IMR-90 (cell line): ENCODE results near the gene ST7. TPM values are rescaled to one million over a fixed set of nuclear protein-coding genes. Genes with fewer than 3 reads are reported as not detected.

Experiments
- ATAC-seq: fragments of 200-7000 bp; cut with Tn5 transposase; 2 replicates; pipeline ENCODE4 v1.9.1; 2020; ENCODE audit warnings: low read depth, mild to moderate bottlenecking, moderate library complexity
- BruUV-seq: library from RNA; stranded (reverse); fragments of 400-500 nt; replicated peaks from 2 replicates; lab custom pipeline; 2021; lab: Mats Ljungman, UMichigan
- CTCF ChIA-PET: fragments of 300-600 bp; formaldehyde crosslinking; extraction: SDS; loops from one replicate; lab custom pipeline; 2021; ENCODE audit warnings: antibody characterized with exemption; lab: Yijun Ruan, JAX
- POLR2A ChIA-PET: fragments of 300-600 bp; sonication (Branson Sonifier 250); formaldehyde crosslinking; loops from one replicate; lab custom pipeline; 2022; ENCODE audit warnings: antibody characterized with exemption; ENCODE audit not compliant: unreplicated experiment; lab: Charles Lee
- DNase-seq: peaks from one replicate; pipeline ENCODE4 v3.0.0; 2013
- H2AFZ ChIP-seq: replicated peaks from 2 replicates; pipeline ENCODE3; 2013; ENCODE audit warnings: low read length, mild to moderate bottlenecking; ENCODE audit not compliant: poor library complexity
- H2AK5ac ChIP-seq: 2 replicates; pipeline ENCODE4 v1.6.1; 2013; ENCODE audit warnings: low read depth, low read length, inconsistent platforms
- H2AK9ac ChIP-seq: replicated peaks from 2 replicates; pipeline ENCODE3; 2013; ENCODE audit warnings: mild to moderate bottlenecking, low read depth, low read length, moderate library complexity; ENCODE audit not compliant: poor library complexity
- H2BK120ac ChIP-seq: 2 replicates; pipeline ENCODE4 v1.6.1; 2013; ENCODE audit warnings: low read depth, low read length, inconsistent platforms
- H2BK15ac ChIP-seq: 3 replicates; pipeline ENCODE4 v1.6.1; 2013; ENCODE audit warnings: low read depth, low read length, inconsistent platforms
- H2BK20ac ChIP-seq: 2 replicates; pipeline ENCODE4 v1.6.1; 2013; ENCODE audit warnings: low read depth, mild to moderate bottlenecking, inconsistent platforms, low read length, moderate library complexity
- H2BK5ac ChIP-seq: 2 replicates; pipeline ENCODE4 v1.6.1; 2013; ENCODE audit warnings: mild to moderate bottlenecking, low read depth, low read length, inconsistent platforms; ENCODE audit not compliant: poor library complexity, severe bottlenecking
- H3K14ac ChIP-seq: replicated peaks from 2 replicates; pipeline ENCODE4 v1.6.1; 2013; ENCODE audit warnings: low read depth, low read length, inconsistent platforms
- H3K18ac ChIP-seq: 2 replicates; pipeline ENCODE4 v1.6.1; 2013; ENCODE audit warnings: low read depth, low read length, control low read depth
- H3K23ac ChIP-seq: 2 replicates; pipeline ENCODE4 v1.6.1; 2013; ENCODE audit warnings: low read depth, low read length, inconsistent platforms
- H3K27ac ChIP-seq: 2 replicates; pipeline ENCODE4 v1.5.1; 2013; ENCODE audit warnings: mild to moderate bottlenecking, control low read depth, low read length; ENCODE audit not compliant: insufficient read depth
- H3K27me3 ChIP-seq: 2 replicates; pipeline ENCODE4 v1.6.1; 2013; ENCODE audit warnings: low read length; ENCODE audit not compliant: control insufficient read depth, insufficient read depth
- H3K36me3 ChIP-seq: 2 replicates; pipeline ENCODE4 v1.6.1; 2013; ENCODE audit warnings: low read length, mixed read lengths; ENCODE audit not compliant: control insufficient read depth, insufficient read depth
- H3K4ac ChIP-seq: 2 replicates; pipeline ENCODE4 v1.6.1; 2013; ENCODE audit warnings: low read depth, low read length, inconsistent platforms
- H3K4me1 ChIP-seq: 2 replicates; pipeline ENCODE4 v1.6.1; 2013; ENCODE audit warnings: low read length, mixed read lengths; ENCODE audit not compliant: control insufficient read depth, insufficient read depth
- H3K4me2 ChIP-seq: 2 replicates; pipeline ENCODE4 v1.6.1; 2013; ENCODE audit warnings: low read depth, mild to moderate bottlenecking, control low read depth, low read length, moderate library complexity
- H3K4me3 ChIP-seq: 2 replicates; pipeline ENCODE4 v1.5.1; 2013; ENCODE audit warnings: low read depth, mild to moderate bottlenecking, control low read depth, low read length, moderate library complexity; ENCODE audit not compliant: insufficient read depth
- H3K56ac ChIP-seq: 2 replicates; pipeline ENCODE4 v1.6.1; 2013; ENCODE audit warnings: low read length, inconsistent platforms; ENCODE audit not compliant: insufficient read depth; ENCODE audit errors: extremely low read depth
- H3K79me1 ChIP-seq, 2 experiments: 2 replicates each; pipeline ENCODE4 v1.6.1; 2013; ENCODE audit warnings: low read length in 2 of 2, inconsistent platforms in 1 of 2, low read depth in 1 of 2
- H3K9ac ChIP-seq: 2 replicates; pipeline ENCODE4 v1.6.1; 2013; ENCODE audit warnings: low read depth, low read length, control low read depth
- H3K9me1 ChIP-seq: 2 replicates; pipeline ENCODE4 v1.6.1; 2013; ENCODE audit warnings: low read length, inconsistent platforms; ENCODE audit not compliant: insufficient read depth
- H3K9me3 ChIP-seq: 2 replicates; pipeline ENCODE4 v1.6.1; 2013; ENCODE audit warnings: low read length; ENCODE audit not compliant: control insufficient read depth, insufficient read depth
- H4K20me1 ChIP-seq: 2 replicates; pipeline ENCODE4 v1.6.1; 2013; ENCODE audit warnings: low read length, inconsistent platforms; ENCODE audit not compliant: insufficient read depth
- H4K5ac ChIP-seq: 2 replicates; pipeline ENCODE4 v1.6.1; 2013; ENCODE audit warnings: mild to moderate bottlenecking, low read depth, low read length, control low read depth
- H4K8ac ChIP-seq, 2 experiments: 2 replicates each; pipeline ENCODE4 v1.6.1; 2013; ENCODE audit warnings: low read depth in 2 of 2, low read length in 2 of 2, control low read depth in 1 of 2, inconsistent platforms in 1 of 2
- H4K91ac ChIP-seq: 2 replicates; pipeline ENCODE4 v1.6.1; 2013; ENCODE audit warnings: low read depth, low read length, inconsistent platforms; ENCODE audit not compliant: insufficient read depth
- BHLHE40 ChIP-seq: fragments of 150-350 bp; IDR thresholded peaks from 2 replicates; pipeline ENCODE4 v1.6.1; 2016; ENCODE audit warnings: mild to moderate bottlenecking, low read depth, low read length
- CEBPB ChIP-seq: IDR thresholded peaks from 2 replicates; pipeline ENCODE4 v1.6.1; 2012; ENCODE audit warnings: low read depth, low read length, improper control_type of control experiment
- MAFK ChIP-seq: IDR thresholded peaks from 2 replicates; pipeline ENCODE4 v1.6.1; 2012; ENCODE audit warnings: low read depth, low read length, improper control_type of control experiment
- MAZ ChIP-seq: IDR thresholded peaks from 2 replicates; pipeline ENCODE4 v1.6.1; 2012; ENCODE audit warnings: low read depth, mild to moderate bottlenecking, low read length, improper control_type of control experiment, moderate library complexity, borderline replicate concordance
- POLR2A ChIP-seq: IDR thresholded peaks from 2 replicates; pipeline ENCODE4 v1.6.1; 2012; ENCODE audit warnings: mild to moderate bottlenecking, low read depth, low read length
- SMC3 ChIP-seq: fragments of 150-350 bp; IDR thresholded peaks from 2 replicates; pipeline ENCODE4 v1.6.1; 2016; ENCODE audit warnings: low read depth, mild to moderate bottlenecking, antibody characterized with exemption, low read length, moderate library complexity
- WGBS, 2 experiments: methylation state at CpG; one replicate each; pipeline versions ENCODE4 v1.1.5 to v1.1.7; 2013; ENCODE audit warnings: missing lambda C conversion rate in 2 of 2; ENCODE audit not compliant: insufficient read length in 1 of 2; ENCODE audit errors: extremely low coverage in 2 of 2; 5-methylcytosine and 5-hydroxymethylcytosine counted together
- dilution Hi-C: fragments of 300-500 bp; cut with HindIII; formaldehyde crosslinking; loops from one replicate; pipeline ENCODE4 v1.14.3; 2018; ENCODE audit warnings: low sequenced_read_pairs; ENCODE audit not compliant: unreplicated experiment
- in situ Hi-C: fragments of 300-500 bp; cut with MboI; formaldehyde crosslinking; loops from 3 replicates; pipeline ENCODE4 v1.14.3; 2019; ENCODE audit warnings: low sequenced_read_pairs, inconsistent platforms, mixed read lengths
- intact Hi-C: fragments of 100-400 bp; cut with micrococcal nuclease; formaldehyde crosslinking; loops from 2 replicates; pipeline ENCODE4 v1.10.0; 2022
- polyA plus RNA-seq, 3 experiments: library from polyadenylated mRNA; depleted of rRNA; stranded (reverse); fragments of >200 nt; gene quantifications; 2 replicates each; pipeline ENCODE4 v1.2.3, GENCODE V29; 2012; ENCODE audit warnings: low replicate concordance in 1 of 3
- total RNA-seq: library from RNA; depleted of rRNA; stranded (reverse); fragments of >200 nt; gene quantifications from 2 replicates; pipeline ENCODE4 v1.2.3, GENCODE V29; 2012
- TF ChIP-seq, protein P1 (sequence below): fragments of 150-350 bp; IDR thresholded peaks from 2 replicates; pipeline ENCODE4 v1.6.1; 2017; ENCODE audit warnings: mild to moderate bottlenecking, antibody characterized with exemption, low read length, low read depth
- TF ChIP-seq, protein P2 (sequence below): fragments of 150-350 bp; IDR thresholded peaks from 2 replicates; pipeline ENCODE4 v1.6.1; 2016; ENCODE audit warnings: low read depth, mild to moderate bottlenecking, low read length, moderate library complexity, borderline replicate concordance

ST7 gene
- total and polyA plus RNA-seq, 2 of the 4 experiments (the other 2 are of a cell fraction): 18.6 to 26.0 TPM

DNA sequence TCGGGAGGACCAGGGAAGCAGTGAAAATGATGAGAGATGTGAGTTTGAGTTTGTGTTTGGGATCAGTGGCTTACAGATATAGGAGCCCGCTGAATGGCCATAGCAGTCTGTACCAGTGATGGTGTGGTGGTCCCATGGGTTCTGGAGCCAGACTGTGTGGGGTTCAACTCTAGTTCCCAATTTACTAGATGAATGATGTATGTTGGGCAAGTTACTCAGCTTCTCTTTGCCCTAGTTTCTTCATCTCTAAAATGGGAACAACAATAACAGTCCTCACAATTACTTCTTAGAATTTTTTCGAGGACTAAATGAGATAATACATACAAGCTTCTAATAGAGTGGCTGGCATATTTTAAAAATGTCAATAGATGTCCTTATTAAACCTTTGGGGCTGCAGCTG lies 185.2 kb downstream of the ST7 start:
- Histone ChIP-seq H4K20me1 (no peaks in the 10 kb centered on the region), H4K5ac (no peak overlapping the region), H3K4ac (no peak overlapping the region), H2AK5ac (no peak overlapping the region), H3K14ac (no peak overlapping the region), H3K27ac (no peak overlapping the region), H4K91ac (no peak overlapping the region), H3K79me1 (peaks cover 4% of the 10 kb centered on the region in 2 experiments; a peak in 2 of 4 replicates), H2AFZ (no peak overlapping the region), H3K4me3 (no peak overlapping the region), H3K4me2 (no peak overlapping the region), H2BK15ac (no peak overlapping the region), H2AK9ac (no peak overlapping the region), H3K9me1 (0 out of 2 replicates have a peak, but pooled peaks cover 8% of the 10 kb centered on the region), H2BK120ac (no peak overlapping the region), H2BK20ac (peak overlapping the region; percentile 3; the same call in 1 of the 2 replicates), H2BK5ac (no peak overlapping the region), H3K9ac (no peak overlapping the region), H3K56ac (no peak overlapping the region), H3K27me3 (no peaks in the 10 kb centered on the region), H3K9me3 (no peaks in the 10 kb centered on the region), H3K23ac (no peak overlapping the region), H3K4me1 (peaks cover 6% of the 10 kb centered on the region), H3K36me3 (peaks cover 13% of the 10 kb centered on the region), H3K18ac (no peak overlapping the region), H4K8ac (no peak overlapping the region)
- no TSS peak for BruUV-seq
- intact Hi-C loops (loop anchor here (5.0 kb wide), 1 partner anchor 74 kb away; no protein-coding TSS in a partner anchor), in situ Hi-C loops (no loop called here), dilution Hi-C loops (no loop called here)
- ChIA-PET CTCF (no interaction called here), POLR2A (no interaction called here)
- DNase-seq: no peak
- TF ChIP-seq MAFK (no peak), POLR2A (no peak), CEBPB (no peak), BHLHE40 (no peak), MAZ (no peak), SMC3 (no peak)
- TF ChIP-seq, protein P1, sequence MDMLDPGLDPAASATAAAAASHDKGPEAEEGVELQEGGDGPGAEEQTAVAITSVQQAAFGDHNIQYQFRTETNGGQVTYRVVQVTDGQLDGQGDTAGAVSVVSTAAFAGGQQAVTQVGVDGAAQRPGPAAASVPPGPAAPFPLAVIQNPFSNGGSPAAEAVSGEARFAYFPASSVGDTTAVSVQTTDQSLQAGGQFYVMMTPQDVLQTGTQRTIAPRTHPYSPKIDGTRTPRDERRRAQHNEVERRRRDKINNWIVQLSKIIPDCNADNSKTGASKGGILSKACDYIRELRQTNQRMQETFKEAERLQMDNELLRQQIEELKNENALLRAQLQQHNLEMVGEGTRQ: no peak
- TF ChIP-seq, protein P2, sequence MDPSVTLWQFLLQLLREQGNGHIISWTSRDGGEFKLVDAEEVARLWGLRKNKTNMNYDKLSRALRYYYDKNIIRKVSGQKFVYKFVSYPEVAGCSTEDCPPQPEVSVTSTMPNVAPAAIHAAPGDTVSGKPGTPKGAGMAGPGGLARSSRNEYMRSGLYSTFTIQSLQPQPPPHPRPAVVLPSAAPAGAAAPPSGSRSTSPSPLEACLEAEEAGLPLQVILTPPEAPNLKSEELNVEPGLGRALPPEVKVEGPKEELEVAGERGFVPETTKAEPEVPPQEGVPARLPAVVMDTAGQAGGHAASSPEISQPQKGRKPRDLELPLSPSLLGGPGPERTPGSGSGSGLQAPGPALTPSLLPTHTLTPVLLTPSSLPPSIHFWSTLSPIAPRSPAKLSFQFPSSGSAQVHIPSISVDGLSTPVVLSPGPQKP: no peak
- WGBS, 2 experiments: 67% methylated on average over 1 of the region's 3 CpGs; no CpG with 5 or more reads in 1 of the 2 experiments
- ATAC-seq: no peak
